Fibroblast of lung (primary cell): Measurements from ENCODE around the gene LHFPL4.

Experiments used
- CTCF ChIP-seq, 2 donors: IDR thresholded peaks in 1 of 2; conservative IDR thresholded peaks in 1 of 2; 1 replicate in 1 of 2; 2 replicates in 1 of 2; pipeline ENCODE4 v1.5.1; 2011 to 2012; ENCODE audit warnings: low read length in 2 of 2, control low read depth in 1 of 2, inconsistent platforms in 1 of 2, low read depth in 1 of 2, mild to moderate bottlenecking in 1 of 2
- EZH2 ChIP-seq: IDR thresholded peaks from 2 replicates; pipeline ENCODE4 v1.5.1; 2012; ENCODE audit warnings: low read length, control low read depth, mild to moderate bottlenecking; ENCODE audit errors: missing control alignments

GRCh38 chr3:9525078-9525477 is 28.5 kb downstream of the LHFPL4 start:
- TF ChIP-seq CTCF (conservative IDR thresholded peaks at IDR 0.05 in 1 of 2, IDR thresholded peaks at IDR 0.05 in 1 of 2; ENCODE audit: low read depth in 1 of 2, low read length in 2 of 2) (no peak), EZH2 (no peak)
